Measurements from ENCODE around the gene CCDC154. TPM values are rescaled to one million over a fixed set of nuclear protein-coding genes. Genes with fewer than 3 reads are reported as not detected.

The CCDC154 gene
- total and polyA plus RNA-seq, 10 of the 15 experiments (the other 5 are each of a cell fraction or from before 2014, with no cell fraction given), result 0.06 to 0.26 (median 0.25) TPM; not detected in 7

GRCh38 chr16:1416521-1416941 is 27.8 kb downstream of the CCDC154 start (continued):
- TF ChIP-seq IRF5 (IDR thresholded peaks at IDR 0.05; ENCODE audit: borderline replicate concordance) (no peak), EGR1 (IDR thresholded peaks at IDR 0.05; ENCODE audit: borderline replicate concordance in 1 of 2, low read depth in 2 of 2, low read length in 2 of 2) (no peak), KLF5 (IDR thresholded peaks at IDR 0.05; ENCODE audit: partially characterized antibody) (no peak), EED (IDR thresholded peaks at IDR 0.05; ENCODE audit: low read depth) (no peak), POLR2A (IDR thresholded peaks at IDR 0.05; ENCODE audit: low read depth, low read length) (no peak), SREBF2 (IDR thresholded peaks at IDR 0.05; ENCODE audit: low read length) (no peak)
- TF ChIP-seq, protein P1, sequence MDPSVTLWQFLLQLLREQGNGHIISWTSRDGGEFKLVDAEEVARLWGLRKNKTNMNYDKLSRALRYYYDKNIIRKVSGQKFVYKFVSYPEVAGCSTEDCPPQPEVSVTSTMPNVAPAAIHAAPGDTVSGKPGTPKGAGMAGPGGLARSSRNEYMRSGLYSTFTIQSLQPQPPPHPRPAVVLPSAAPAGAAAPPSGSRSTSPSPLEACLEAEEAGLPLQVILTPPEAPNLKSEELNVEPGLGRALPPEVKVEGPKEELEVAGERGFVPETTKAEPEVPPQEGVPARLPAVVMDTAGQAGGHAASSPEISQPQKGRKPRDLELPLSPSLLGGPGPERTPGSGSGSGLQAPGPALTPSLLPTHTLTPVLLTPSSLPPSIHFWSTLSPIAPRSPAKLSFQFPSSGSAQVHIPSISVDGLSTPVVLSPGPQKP (IDR thresholded peaks at IDR 0.05; ENCODE audit: low read depth, low read length), result no peak

GRCh38 chr16:1414532-1415260 is 29.7 kb downstream of the CCDC154 start, which contains the start of gene UNKL:
UNKL (minus strand) TSS chr16:1414704; CDS start chr16:1414691, 13 bp downstream.
- Histone ChIP-seq H3K27me3 (replicated peaks in 1 of 2; ENCODE audit: control insufficient read depth in 2 of 2, insufficient read depth in 2 of 2, low read length in 1 of 2) (no peaks in the 10 kb centered on the region), H3K79me2 (ENCODE audit: control insufficient read depth, insufficient read depth, low read length) (peaks cover 16% of the 10 kb centered on the region), H3K4me1 (ENCODE audit: control insufficient read depth, insufficient read depth, low read length) (no peaks in the 10 kb centered on the region), H3K9ac (ENCODE audit: control insufficient read depth, insufficient read depth, low read length) (peak within 1 kb of the TSS; percentile 87), H3K36me3 (ENCODE audit: control insufficient read depth in 2 of 2, insufficient read depth in 2 of 2, low read length in 1 of 2) (peaks cover 0 to 1% of the 10 kb centered on the region in 2 experiments; a peak in 2 of 4 replicates), H2AFZ (ENCODE audit: control insufficient read depth, low read depth, low read length) (peak within 1 kb of the TSS; percentile 73), H3K27ac (ENCODE audit: control insufficient read depth, insufficient read depth) (peak within 1 kb of the TSS; percentile 76), H3K4me3 (peak within 1 kb of the TSS; percentile 98), H4K20me1 (ENCODE audit: control insufficient read depth, insufficient read depth) (no peaks in the 10 kb centered on the region; the same call in 1 of the 2 replicates), H3K4me2 (ENCODE audit: control insufficient read depth, insufficient read depth) (peak within 1 kb of the TSS; percentile 75), H3K9me3 (replicated peaks; ENCODE audit: control insufficient read depth, insufficient read depth, low read length) (no peaks in the 10 kb centered on the region)
- CTCF ChIA-PET, result no interaction called here
- BruUV-seq (replicated peaks), result no TSS peak
- RAD21 ChIA-PET (ENCODE audit: unreplicated experiment), result interaction anchor here (1.1 kb wide), 1 partner anchor 51 kb away, joined by 3 read pairs; no protein-coding TSS in a partner anchor
- POLR2A ChIA-PET, result no interaction called here
- FAIRE-seq (no peak), ATAC-seq (peak; percentile 60), DNase-seq (ENCODE audit: low read depth, low spot score) (no peak)
- WGBS (ENCODE audit: insufficient coverage, insufficient replicate concordance, low lambda C conversion rate, missing lambda C conversion rate), result 11% methylated on average over 13 of the region's 72 CpGs
- intact Hi-C loops (cut with micrococcal nuclease; ENCODE audit: unreplicated experiment), result no loop called here
- in situ Hi-C loops (cut with MboI), result no loop called here
- SMC1A ChIA-PET (ENCODE audit: uncharacterized antibody, unreplicated experiment), result no interaction called here
- TF ChIP-seq POU2F2 (IDR thresholded peaks at IDR 0.05; ENCODE audit: borderline replicate concordance, low read depth, low read length), result no peak
- no peak for TF ChIP-seq CEBPB (IDR thresholded peaks at IDR 0.05; ENCODE audit: borderline replicate concordance in 1 of 2, low read depth in 2 of 2, low read length in 2 of 2)
- TF ChIP-seq, protein P2, sequence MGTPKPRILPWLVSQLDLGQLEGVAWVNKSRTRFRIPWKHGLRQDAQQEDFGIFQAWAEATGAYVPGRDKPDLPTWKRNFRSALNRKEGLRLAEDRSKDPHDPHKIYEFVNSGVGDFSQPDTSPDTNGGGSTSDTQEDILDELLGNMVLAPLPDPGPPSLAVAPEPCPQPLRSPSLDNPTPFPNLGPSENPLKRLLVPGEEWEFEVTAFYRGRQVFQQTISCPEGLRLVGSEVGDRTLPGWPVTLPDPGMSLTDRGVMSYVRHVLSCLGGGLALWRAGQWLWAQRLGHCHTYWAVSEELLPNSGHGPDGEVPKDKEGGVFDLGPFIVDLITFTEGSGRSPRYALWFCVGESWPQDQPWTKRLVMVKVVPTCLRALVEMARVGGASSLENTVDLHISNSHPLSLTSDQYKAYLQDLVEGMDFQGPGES (IDR thresholded peaks at IDR 0.05), result no peak
- TF ChIP-seq NRF1 (conservative IDR thresholded peaks at IDR 0.05; ENCODE audit: low read depth, low read length), result peak; percentile 46
- TF ChIP-seq MYC (IDR thresholded peaks at IDR 0.05; ENCODE audit: insufficient read depth, insufficient read length, insufficient replicate concordance, low read length, severe bottlenecking), result no peak
- no peak for TF ChIP-seq SMAD1 (IDR thresholded peaks at IDR 0.05; ENCODE audit: low read depth, partially characterized antibody)
- TF ChIP-seq TBL1XR1 (IDR thresholded peaks at IDR 0.05; ENCODE audit: low read depth, low read length), result no peak
- TF ChIP-seq EGR1 (IDR thresholded peaks at IDR 0.05; ENCODE audit: borderline replicate concordance in 1 of 2, low read depth in 2 of 2, low read length in 2 of 2), result peak in 1 of 2 experiments; percentile 86; a peak in 2 of 3 replicates
- TF ChIP-seq PAX8 (IDR thresholded peaks at IDR 0.05), result no peak
- no peak for TF ChIP-seq ZNF622 (IDR thresholded peaks at IDR 0.05)
- no peak for TF ChIP-seq E2F4 (IDR thresholded peaks at IDR 0.05; ENCODE audit: low read depth, low read length)
- TF ChIP-seq SMARCA5 (IDR thresholded peaks at IDR 0.05), result peak; percentile 10; the same call in 1 of the 2 replicates
- TF ChIP-seq RUNX3 (IDR thresholded peaks at IDR 0.05; ENCODE audit: low read length), result no peak

Data from GM12878 (cell line).